ENCODE measurements around the gene CHST14.
A peak's percentile ranks its signal among the peaks of the same experiment; 100 is the strongest.

CHST14 gene

DNA sequence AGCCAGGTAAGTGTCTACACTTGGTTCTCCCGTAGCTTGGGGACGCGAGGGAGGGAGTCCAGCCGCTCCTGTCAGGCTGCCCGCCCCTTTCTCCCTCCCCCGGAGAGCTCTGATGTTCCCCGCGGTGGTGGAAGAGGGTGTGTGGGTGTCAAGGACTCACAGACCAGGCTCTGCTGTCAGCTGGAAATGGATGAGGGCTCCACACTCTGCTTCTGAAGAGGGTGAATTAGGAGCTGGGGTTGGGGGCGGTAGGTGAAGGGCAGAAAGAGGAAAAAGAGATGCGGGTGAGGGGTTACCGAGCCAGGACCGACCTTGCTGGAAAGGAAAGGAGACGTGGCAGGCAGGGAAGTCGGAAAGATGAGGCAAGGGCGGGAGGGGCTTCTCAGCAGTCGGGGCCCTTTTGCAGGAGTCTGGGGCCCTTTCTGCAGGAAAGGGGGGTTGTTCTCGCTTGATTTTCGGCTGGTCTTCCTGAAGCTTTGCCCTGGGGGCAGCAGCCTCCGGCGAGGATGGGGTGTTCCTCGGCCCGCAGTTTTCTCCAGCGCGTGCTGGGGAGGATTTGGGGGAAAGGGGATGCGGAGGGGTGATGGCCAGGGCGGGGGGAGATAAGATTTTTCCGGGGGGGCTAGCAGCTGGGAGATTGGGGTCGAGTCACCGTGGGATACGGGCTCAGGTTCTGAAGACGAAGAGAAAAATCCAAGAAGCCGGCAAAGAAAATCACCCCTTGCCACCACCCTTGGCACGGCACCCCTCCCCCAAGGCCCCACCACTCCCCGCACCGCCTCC, 30.6 kb upstream of the CHST14 start:
- H3K27me3 Mint-ChIP-seq (ENCODE audit: low read depth): peaks cover 57% of the 10 kb centered on the region
- TF ChIP-seq, protein P1, sequence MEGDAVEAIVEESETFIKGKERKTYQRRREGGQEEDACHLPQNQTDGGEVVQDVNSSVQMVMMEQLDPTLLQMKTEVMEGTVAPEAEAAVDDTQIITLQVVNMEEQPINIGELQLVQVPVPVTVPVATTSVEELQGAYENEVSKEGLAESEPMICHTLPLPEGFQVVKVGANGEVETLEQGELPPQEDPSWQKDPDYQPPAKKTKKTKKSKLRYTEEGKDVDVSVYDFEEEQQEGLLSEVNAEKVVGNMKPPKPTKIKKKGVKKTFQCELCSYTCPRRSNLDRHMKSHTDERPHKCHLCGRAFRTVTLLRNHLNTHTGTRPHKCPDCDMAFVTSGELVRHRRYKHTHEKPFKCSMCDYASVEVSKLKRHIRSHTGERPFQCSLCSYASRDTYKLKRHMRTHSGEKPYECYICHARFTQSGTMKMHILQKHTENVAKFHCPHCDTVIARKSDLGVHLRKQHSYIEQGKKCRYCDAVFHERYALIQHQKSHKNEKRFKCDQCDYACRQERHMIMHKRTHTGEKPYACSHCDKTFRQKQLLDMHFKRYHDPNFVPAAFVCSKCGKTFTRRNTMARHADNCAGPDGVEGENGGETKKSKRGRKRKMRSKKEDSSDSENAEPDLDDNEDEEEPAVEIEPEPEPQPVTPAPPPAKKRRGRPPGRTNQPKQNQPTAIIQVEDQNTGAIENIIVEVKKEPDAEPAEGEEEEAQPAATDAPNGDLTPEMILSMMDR (IDR thresholded peaks at IDR 0.05; ENCODE audit: unreplicated experiment in 3 of 3): no peak
- H3K36me3 Mint-ChIP-seq (ENCODE audit: low read depth): no peaks in the 10 kb centered on the region
- no peaks in the 10 kb centered on the region for H3K9me3 Mint-ChIP-seq
- peak overlapping the region; percentile 76 to 82 (median 76) for H3K27ac Mint-ChIP-seq
- H3K4me3 Mint-ChIP-seq: peak overlapping the region; percentile 89 to 99 (median 94)
- peaks cover 60% of the 10 kb centered on the region for H3K4me1 Mint-ChIP-seq

DNA sequence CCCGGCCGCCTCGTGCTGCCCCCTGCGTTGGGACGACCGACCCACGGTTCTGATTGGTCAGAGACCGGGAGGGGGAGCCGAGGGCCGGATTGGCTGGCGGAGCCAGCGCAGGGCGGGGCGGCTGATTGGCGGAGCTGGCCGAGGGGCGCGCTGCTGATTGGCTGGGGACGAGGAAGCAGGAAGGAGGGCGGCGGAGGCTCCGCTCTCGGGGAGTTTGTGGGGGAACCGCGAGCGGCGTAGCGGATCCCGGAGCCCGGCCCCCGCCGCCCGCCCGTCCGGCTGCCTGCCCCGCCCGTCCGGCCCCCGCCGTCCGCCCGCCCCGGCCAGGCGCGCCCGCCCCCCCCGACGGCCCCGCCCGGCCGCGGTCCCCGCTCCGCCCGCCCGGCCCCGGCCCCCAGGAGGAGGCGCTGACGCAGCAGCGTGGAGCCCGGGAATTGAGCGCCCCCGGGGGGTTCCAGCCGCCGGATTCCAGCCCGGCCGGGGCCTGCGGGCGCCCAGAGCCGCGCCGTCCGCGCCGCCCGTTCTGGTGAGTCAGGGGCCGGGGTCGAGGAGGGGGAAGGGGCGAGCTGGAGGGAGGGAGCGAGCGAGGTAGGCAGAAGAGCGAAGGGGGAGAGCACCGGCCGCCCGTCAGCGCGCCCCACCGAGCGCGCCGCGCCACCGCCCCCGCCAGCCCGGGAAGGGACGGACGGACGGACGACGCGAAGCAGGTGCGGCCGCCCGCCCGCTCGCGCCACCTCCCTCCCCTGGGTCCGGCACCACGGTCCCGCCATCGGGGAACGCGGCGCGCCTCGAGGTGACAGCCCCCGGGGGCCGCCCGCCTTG, 29.8 kb upstream of the CHST14 start, which contains the start of gene BAHD1:
TSS of gene BAHD1 (plus strand) at position 211 of the 822 bp plus-strand sequence. CDS start 17,512 bp downstream, outside the sequence.
- peaks cover 62% of the 10 kb centered on the region for H3K4me1 Mint-ChIP-seq
- H3K9me3 Mint-ChIP-seq: no peaks in the 10 kb centered on the region
- TF ChIP-seq, protein P1 (IDR thresholded peaks at IDR 0.05; ENCODE audit: unreplicated experiment in 3 of 3): no peak
- peaks cover 49% of the 10 kb centered on the region for H3K27me3 Mint-ChIP-seq (ENCODE audit: low read depth)
- peak within 1 kb of the TSS; percentile 76 to 82 (median 76) for H3K27ac Mint-ChIP-seq
- H3K4me3 Mint-ChIP-seq: peak within 1 kb of the TSS; percentile 91 to 99 (median 94)
- H3K36me3 Mint-ChIP-seq (ENCODE audit: low read depth): no peaks in the 10 kb centered on the region

DNA sequence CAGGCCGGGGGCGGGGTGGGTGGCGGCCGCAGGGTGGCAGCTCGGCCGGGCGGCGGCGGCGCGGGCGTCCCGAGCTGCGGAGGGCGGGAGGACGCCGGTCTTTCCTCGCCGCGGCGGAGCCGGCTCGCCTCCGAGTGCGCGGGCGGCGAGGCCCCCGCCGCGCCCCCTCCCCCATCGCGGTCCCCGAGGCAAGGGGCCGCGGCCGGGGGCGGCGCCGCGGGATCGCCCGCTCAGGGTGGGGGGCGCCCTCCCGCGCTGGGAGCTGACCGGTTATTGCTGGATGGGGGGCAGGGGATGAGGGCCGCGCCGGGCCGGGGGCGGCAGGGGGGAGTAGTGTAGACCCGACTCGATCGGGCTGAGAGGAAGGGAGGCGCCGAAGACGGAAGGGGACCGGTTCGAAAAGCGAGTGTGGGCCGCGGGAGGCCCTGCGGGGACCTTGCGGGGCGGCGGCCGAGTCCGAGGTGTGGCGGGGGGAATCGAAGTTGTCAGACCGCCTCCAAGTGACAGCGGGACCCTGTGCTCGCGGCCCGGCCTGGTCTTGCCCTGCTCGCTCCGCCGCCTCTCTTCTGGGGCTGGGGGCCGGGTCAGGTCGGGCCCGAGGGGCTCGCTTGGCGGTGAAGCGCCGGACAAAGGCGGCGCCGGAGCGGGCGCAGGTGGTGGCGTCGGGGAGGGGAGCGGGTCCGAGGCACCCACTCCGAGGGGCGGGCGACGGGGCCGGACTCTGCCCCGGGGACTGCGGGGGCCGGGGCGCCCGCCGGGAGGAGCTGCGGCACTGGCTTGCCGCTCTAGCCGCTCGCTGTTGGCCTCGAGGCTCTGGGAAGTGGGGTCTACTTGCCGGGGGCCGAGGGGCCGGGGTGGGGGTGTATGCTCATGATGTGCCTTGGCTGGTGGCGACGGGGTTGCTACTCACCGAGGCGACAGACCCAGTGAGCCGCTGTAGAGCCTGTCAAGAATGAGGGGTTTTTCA, 28.9 kb upstream of the CHST14 start:
- peak overlapping the region; percentile 89 to 95 (median 90) for H3K4me3 Mint-ChIP-seq
- H3K27me3 Mint-ChIP-seq (ENCODE audit: low read depth): peaks cover 40% of the 10 kb centered on the region
- H3K4me1 Mint-ChIP-seq: peaks cover 62% of the 10 kb centered on the region
- TF ChIP-seq, protein P1 (IDR thresholded peaks at IDR 0.05; ENCODE audit: unreplicated experiment in 3 of 3): peak in 2 of 3 experiments; percentile 17 to 24
- H3K36me3 Mint-ChIP-seq (ENCODE audit: low read depth): no peaks in the 10 kb centered on the region
- H3K27ac Mint-ChIP-seq: peak overlapping the region; percentile 42 to 87 (median 80)
- H3K9me3 Mint-ChIP-seq: no peaks in the 10 kb centered on the region

DNA sequence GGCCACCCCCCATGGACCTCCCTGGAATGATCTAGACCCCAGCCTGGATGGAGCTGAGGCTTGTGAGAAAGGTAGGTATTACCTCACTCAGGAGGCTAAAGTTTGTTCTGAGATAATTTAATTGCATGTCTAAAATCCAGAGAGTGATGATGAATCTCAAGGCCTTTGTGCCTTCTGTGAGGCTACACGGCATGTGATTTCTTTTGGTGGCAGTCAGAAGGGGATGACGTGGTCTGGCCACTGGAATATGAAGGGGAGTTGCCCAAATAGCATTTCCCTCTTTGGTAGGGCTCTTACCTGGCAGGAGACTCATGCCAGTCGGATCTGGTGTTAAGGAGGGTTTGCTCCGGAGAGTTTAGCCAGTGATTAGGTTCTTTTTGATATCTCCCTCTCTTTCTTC, 27.5 kb upstream of the CHST14 start:
- Mint-ChIP-seq H3K9me3 (no peaks in the 10 kb centered on the region), H3K4me1 (peaks cover 55% of the 10 kb centered on the region), H3K27ac (peak overlapping the region in 2 of 3 experiments; percentile 23 to 29), H3K36me3 (ENCODE audit: low read depth) (no peaks in the 10 kb centered on the region), H3K4me3 (peak overlapping the region; percentile 75 to 95 (median 90)), H3K27me3 (ENCODE audit: low read depth) (peaks cover 26% of the 10 kb centered on the region)
- TF ChIP-seq, protein P1 (IDR thresholded peaks at IDR 0.05; ENCODE audit: unreplicated experiment in 3 of 3): no peak

DNA sequence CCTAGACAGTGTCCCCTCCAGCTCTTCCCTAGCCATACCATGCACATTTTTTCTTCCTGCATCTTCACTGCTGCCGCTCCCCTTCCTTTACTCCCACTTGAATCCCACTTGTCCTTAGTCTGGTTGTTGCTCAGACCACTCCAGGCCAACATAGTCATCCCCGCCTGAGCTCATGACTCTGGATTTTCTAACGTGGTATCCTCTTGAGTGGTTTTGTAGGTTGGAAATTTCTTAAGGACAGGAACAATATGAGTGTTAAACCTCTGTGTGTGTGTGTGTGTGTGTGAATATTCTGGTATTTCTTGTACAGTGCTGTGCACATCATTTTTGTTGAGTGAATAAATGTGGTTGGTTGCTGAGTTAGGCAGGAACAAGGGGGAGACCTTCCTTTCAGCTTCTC, 26.9 kb upstream of the CHST14 start:
- TF ChIP-seq, protein P1 (IDR thresholded peaks at IDR 0.05; ENCODE audit: unreplicated experiment in 3 of 3): no peak
- Mint-ChIP-seq H3K4me3 (peak overlapping the region; percentile 75 to 95 (median 90)), H3K36me3 (ENCODE audit: low read depth) (no peaks in the 10 kb centered on the region), H3K9me3 (no peaks in the 10 kb centered on the region), H3K27me3 (ENCODE audit: low read depth) (peaks cover 20% of the 10 kb centered on the region), H3K27ac (peak overlapping the region in 2 of 3 experiments; percentile 23 to 29), H3K4me1 (peaks cover 49% of the 10 kb centered on the region)

Measured in nephron (organoid).